ENCODE results near the gene FFAR1. TPM values are rescaled to one million over a fixed set of nuclear protein-coding genes. Genes with fewer than 3 reads are reported as not detected.

Gene FFAR1
- total and polyA plus RNA-seq, 11 donors, result not detected

DNA sequence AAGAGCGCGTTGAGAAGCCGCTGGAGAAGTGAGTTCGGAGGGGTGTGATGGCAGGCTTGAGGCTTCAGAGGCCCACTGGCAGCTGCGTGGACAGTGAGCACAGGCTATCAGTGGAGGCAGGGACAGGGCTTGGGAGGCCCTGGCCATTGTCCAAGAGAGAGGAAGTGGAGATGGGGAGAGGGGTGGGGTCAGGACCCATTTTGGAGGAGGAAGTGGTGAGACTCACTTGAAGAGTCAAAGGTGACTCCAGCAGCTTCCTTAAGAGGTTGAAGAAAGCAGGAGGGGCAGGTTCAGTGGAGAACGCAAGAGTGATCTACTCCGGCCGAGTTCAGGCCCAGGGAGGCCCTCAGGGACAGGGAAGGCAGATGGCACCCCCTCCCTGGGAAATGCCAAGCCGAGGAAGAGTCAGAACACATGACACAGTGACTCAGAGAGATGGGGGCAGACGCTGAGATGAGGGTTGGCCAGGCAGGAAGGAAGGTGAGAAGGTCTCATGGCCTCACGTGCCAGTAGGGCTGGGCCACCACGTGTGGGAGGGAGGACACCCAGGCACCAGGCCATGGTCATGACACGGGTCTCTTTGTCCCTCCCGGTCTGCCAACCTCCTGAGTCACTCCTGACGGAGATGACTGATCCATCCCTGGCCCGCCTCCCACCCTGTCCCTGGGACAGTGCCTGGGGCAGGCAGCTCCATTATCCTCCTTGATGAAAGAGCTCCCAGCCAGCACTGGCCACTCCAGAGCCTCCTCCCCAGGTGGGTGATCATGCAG, 28.8 kb upstream of the FFAR1 start:
- WGBS, 4 donors, result 49 to 62% (median 56%) methylated on average over 15 to 16 of the region's 16 CpGs
- H3K27me3 ChIP-seq, result peaks cover 0 to 3% (median 0%) of the 10 kb centered on the region in 9 donors
- intact Hi-C loops (cut with DNase I), result no loop called here
- TF ChIP-seq, protein P1, sequence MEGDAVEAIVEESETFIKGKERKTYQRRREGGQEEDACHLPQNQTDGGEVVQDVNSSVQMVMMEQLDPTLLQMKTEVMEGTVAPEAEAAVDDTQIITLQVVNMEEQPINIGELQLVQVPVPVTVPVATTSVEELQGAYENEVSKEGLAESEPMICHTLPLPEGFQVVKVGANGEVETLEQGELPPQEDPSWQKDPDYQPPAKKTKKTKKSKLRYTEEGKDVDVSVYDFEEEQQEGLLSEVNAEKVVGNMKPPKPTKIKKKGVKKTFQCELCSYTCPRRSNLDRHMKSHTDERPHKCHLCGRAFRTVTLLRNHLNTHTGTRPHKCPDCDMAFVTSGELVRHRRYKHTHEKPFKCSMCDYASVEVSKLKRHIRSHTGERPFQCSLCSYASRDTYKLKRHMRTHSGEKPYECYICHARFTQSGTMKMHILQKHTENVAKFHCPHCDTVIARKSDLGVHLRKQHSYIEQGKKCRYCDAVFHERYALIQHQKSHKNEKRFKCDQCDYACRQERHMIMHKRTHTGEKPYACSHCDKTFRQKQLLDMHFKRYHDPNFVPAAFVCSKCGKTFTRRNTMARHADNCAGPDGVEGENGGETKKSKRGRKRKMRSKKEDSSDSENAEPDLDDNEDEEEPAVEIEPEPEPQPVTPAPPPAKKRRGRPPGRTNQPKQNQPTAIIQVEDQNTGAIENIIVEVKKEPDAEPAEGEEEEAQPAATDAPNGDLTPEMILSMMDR (IDR thresholded peaks at IDR 0.05), result no peak
- no peak for TF ChIP-seq POLR2A (IDR thresholded peaks at IDR 0.05)
- peak; percentile 47 to 87 (median 82) for ATAC-seq
- H3K36me3 ChIP-seq, result no peaks in the 10 kb centered on the region
- peak in 3 of 5 donors; percentile 55 to 81 (median 75) for DNase-seq
- peaks cover 0 to 39% (median 8%) of the 10 kb centered on the region in 12 donors for H3K4me1 ChIP-seq
- peak overlapping the region in 1 of 12 donors; percentile 78 for H3K27ac ChIP-seq
- no peak overlapping the region for H3K4me3 ChIP-seq
- peaks cover 0 to 6% (median 0%) of the 10 kb centered on the region in 12 donors for H3K9me3 ChIP-seq

- TF ChIP-seq, protein P1 (IDR thresholded peaks at IDR 0.05), result no peak
- no peak for TF ChIP-seq POLR2A (IDR thresholded peaks at IDR 0.05)
- Histone ChIP-seq H3K27ac (peak overlapping the region in 1 of 12 donors; percentile 78), H3K4me1 (peaks cover 0 to 39% (median 8%) of the 10 kb centered on the region in 12 donors), H3K4me3 (no peak overlapping the region), H3K27me3 (no peaks in the 10 kb centered on the region), H3K36me3 (no peaks in the 10 kb centered on the region), H3K9me3 (peaks cover 0 to 6% (median 0%) of the 10 kb centered on the region in 12 donors)
- WGBS, 4 donors, result 42 to 47% (median 45%) methylated on average over 12 of the region's 12 CpGs
- intact Hi-C loops (cut with DNase I), result no loop called here
- peak in 2 of 4 donors; percentile 40 to 48 for ATAC-seq
- DNase-seq, result peak in 1 of 5 donors; percentile 43
Observed at GRCh38 chr19:35320065-35320713, 27.5 kb upstream of the FFAR1 start.

DNA sequence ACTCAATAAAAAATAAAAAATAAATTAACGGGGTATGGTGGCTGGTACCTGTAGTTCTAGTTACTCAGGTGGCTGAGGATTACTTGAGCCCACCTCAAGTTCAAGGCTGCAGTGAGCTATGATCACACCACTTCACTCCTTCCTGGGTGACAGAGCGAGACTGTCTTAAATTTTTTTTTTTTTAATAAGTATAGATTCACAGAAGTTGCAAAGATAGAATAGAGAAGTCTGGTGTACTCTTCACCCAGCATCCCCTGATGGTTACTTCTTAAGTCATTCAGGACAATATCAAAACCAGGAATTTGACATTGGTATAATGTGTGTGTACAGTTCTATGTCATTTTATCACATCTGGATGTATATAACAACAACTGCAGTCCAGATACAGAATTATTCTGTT, 26.4 kb upstream of the FFAR1 start:
- no peaks in the 10 kb centered on the region for H3K36me3 ChIP-seq
- intact Hi-C loops (cut with DNase I), result no loop called here
- peaks cover 0 to 6% (median 0%) of the 10 kb centered on the region in 12 donors for H3K9me3 ChIP-seq
- H3K4me3 ChIP-seq, result no peak overlapping the region
- no peaks in the 10 kb centered on the region for H3K27me3 ChIP-seq
- ATAC-seq (no peak), DNase-seq (no peak)
- WGBS, 4 donors, result 91 to 98% (median 94%) methylated on average over 2 of the region's 2 CpGs
- H3K27ac ChIP-seq, result no peak overlapping the region
- TF ChIP-seq, protein P1 (IDR thresholded peaks at IDR 0.05), result no peak
- no peak for TF ChIP-seq POLR2A (IDR thresholded peaks at IDR 0.05)
- H3K4me1 ChIP-seq, result peaks cover 0 to 39% (median 8%) of the 10 kb centered on the region in 12 donors

DNA sequence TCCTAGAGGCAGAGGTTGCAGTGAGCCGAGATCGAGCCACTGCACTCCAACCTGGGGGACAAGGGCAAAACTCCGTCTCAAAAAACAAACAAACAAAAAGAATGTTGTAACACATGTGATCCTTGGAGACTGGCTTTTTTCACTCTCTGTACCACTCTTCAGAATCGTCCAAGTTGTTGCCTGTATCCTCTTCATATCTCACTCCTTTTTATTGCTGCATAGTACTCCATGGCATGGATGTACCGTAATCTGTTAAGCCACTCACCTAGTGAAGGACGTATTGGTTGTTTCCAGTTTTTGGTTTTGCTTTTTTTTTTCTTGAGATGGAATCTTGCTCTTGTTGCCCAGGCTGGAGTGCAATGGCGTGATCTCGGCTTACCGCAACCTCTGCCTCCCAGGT, 25.7 kb upstream of the FFAR1 start:
- H3K27me3 ChIP-seq, result no peaks in the 10 kb centered on the region
- TF ChIP-seq POLR2A (IDR thresholded peaks at IDR 0.05), result no peak
- TF ChIP-seq, protein P1 (IDR thresholded peaks at IDR 0.05), result no peak
- ATAC-seq, result no peak

More for the DNA sequence above, 25.7 kb upstream of the FFAR1 start:
- intact Hi-C loops (cut with DNase I), result no loop called here
- Histone ChIP-seq H3K4me1 (peaks cover 0 to 39% (median 8%) of the 10 kb centered on the region in 12 donors), H3K27ac (no peak overlapping the region), H3K9me3 (peaks cover 0 to 6% (median 0%) of the 10 kb centered on the region in 12 donors), H3K36me3 (no peaks in the 10 kb centered on the region), H3K4me3 (no peak overlapping the region)
- DNase-seq, result peak in 1 of 5 donors; percentile 8
- 92 to 96% (median 93%) methylated on average over 9 of the region's 9 CpGs for WGBS, 4 donors
